Middle frontal gyrus (tissue), 1 donor: Measurements from ENCODE around the gene NRARP.
"Not testable (repeated sequence)": the region's sequence is repeated elsewhere in the genome, so short reads cannot be mapped to it uniquely, and the experiment has no call there.

Experiments
- DNase-seq: peaks from one replicate; pipeline ENCODE4 v3.0.0-alpha.2; 2015; ENCODE audit warnings: low spot score; ENCODE audit errors: extremely low spot score

Gene NRARP

DNA sequence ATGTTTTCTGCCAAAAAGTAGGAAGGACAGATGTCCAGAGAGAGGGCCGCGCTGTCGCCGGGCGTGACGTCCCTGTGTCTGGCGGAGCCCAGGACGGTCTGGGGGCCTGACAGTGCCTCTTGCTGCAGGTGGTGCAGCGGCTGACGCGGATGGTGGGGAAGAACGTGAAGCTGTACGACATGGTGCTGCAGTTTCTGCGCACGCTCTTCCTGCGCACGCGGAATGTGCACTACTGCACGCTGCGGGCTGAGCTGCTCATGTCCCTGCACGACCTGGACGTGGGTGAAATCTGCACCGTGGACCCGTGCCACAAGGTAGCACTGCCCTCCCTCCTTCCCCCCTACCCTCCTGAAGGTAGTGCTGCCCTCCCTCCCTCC, 39.2 kb downstream of the NRARP start:
- no peak for DNase-seq

- not testable (repeated sequence) for DNase-seq
Observed at GRCh38 chr9:137262173-137262908, 39.7 kb downstream of the NRARP start.

DNA sequence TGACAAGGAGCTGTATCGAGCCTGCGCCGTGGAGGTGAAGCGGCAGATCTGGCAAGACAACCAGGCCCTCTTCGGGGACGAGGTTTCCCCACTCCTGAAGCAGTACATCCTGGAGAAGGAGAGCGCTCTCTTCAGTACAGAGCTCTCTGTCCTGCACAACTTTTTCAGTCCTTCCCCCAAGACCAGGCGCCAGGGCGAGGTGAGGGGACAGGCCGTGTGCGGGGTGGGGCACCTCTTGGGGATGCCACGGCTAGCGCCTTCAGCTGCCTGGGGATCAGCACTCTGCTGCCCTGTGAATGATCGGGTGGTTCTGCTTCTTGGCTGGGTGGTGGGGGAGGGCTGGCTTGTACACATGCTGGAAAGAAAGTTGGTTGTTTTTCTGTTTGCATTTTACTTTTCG, 45.2 kb downstream of the NRARP start:
- DNase-seq = no peak

GRCh38 chr9:137256362-137256761, 45.7 kb downstream of the NRARP start:
- no peak for DNase-seq

GRCh38 chr9:137255448-137256114, 46.5 kb downstream of the NRARP start:
- DNase-seq = no peak

DNA sequence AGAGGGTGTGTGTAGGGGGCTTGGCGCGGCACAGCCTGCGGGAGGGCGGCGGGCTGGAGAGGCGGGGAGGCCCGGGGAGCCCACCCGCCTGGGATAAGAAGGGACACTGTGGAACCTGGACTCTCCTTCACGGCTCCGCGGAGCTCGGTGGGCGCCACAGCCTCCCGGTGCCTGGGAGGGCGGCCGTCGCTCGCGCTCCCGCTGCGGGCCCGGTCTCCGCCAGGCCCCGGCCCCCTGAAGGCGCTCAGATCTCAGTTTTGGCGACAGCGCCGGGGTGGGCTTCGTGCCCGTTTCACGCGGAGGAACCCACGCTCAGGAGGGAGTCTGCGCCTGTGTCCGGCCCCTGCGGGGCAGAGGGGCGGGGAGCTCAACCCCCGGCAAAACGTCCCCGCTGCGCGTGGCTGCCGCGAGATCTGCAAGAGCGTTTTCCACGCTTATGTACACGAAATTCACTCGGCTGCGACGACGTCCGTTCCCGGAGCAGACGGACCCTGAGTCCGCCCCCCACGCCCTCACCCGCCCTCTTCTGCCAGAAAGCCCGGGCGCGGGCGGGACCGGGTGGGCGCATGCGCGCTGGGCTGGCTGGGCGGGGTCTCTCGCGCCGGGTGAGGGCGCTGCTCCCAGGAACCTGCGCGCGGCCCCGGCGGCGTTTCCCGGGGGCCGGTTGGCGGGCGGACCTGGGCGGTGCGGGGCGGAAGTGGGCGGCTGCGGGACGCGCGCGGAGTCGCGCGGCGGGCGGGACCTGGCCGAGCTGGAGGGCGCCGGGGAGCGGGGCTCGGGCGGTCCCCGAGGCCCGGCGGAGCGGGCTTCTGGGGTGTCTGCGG, 47.2 kb downstream of the NRARP start, which contains the start of gene NELFB:
TSS of gene NELFB (plus strand) at position 704 of the 824 bp plus-strand sequence.
- DNase-seq = peak; percentile 79

DNA sequence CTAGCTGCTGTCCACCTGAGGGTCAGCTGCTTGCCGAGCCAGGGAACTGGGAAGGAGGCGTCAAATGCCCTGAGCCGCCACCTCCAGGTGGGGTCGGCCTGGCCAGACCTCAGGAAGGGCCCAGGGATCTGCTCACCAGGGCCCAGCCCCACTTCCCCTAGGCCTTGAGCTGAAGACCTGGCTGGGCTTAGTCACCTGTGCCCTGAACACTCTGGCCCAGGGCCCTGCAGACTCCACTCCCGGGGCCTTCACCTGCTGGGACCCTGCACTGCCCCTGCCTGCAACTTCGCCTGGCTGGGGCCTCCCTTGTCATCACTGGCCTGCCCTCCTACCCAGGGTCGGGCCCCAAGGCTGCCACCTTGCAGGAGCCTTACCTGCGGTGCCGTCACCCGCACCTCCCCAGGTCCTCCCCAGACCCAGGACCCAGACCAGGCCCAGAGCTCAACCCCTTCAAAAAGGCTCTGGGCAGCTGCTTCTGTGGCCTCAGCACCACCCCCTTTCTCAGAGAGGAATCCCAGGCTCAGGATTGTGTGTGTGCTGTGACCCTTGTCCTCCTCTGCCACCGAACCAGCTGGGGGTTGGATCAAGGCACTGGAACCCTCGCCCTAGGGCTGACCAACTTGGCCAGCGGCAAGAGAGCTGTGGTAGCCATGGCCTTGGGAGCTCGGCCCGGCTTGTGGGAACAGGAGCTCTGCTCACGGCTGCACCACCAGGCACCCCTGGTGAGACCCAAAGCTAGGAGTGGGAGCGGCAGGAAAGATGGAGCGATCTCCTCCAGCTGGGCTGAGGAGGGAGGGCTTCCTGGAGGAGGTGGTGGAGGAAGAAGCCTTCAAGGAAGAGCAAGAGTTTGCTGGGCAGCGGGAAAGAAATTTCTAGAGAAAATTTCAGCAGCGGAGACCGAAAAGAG, 48.1 kb downstream of the NRARP start:
- DNase-seq = no peak

- DNase-seq = no peak
Observed at GRCh38 chr9:137252555-137253506, 49.2 kb downstream of the NRARP start.

- no peak for DNase-seq
Observed at GRCh38 chr9:137251490-137252268, 50.4 kb downstream of the NRARP start.

DNA sequence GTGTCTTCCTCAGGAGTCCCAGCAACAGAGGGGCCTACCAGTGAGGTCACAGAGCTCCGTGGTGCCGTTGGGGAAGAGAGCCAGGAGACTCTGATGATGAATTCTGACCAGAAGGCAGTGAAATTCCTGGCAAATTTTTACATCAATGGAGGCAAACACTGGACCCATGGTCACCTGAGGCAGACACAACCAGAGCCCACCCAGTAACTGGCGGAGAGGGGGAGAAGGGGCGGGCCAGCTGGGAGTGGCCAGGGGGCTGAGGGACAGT, 50.9 kb downstream of the NRARP start, which contains the start of gene STPG3:
TSS of gene STPG3 (plus strand) at position 93 of the 268 bp plus-strand sequence. CDS start at position 94, 1 bp downstream.
- no peak for DNase-seq

DNA sequence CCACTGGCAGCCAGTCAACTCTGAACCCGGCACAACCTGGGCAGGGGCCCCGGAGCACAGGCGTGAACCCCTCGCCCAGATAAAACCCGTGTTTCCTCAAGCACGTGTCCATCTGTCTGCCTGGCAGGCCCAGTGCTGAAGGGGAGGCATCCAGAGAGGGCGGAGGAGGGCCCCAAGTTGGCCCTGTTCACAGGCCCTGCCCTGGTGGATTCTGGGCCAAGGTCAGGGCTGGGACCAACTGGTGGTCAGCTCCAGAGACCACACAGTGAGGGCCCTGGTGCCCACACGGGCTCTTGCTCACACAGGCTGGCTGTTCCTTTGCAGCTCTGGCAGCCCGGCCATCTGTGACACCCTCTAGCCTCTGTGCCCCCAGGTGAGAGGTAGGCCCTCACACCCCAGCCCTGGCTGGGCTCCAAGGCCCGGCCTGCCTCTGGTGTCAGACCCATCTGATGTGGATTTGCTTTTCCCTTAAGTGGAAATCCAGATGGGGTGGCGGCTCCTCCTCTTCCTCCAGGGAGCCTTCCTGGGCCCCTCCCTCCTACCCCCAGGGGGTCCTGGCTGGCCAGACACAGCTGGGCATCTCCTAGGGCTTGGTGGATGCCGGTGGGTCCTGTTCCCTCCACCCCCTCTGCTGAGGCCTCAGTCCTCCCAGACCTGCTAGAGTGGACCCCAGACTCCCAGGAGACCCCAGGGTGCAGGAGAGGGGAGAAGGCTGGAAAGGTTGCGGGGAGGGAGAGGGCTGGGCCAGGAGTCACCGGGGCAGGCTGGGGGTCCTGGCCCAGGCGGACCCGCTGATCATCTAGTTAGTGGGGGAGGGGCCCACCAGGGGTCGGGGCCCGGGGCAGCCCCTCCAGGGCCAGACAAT, 51.5 kb downstream of the NRARP start:
- DNase-seq = no peak
